ENCODE results near the gene AGAP1. TPM values are rescaled to one million over a fixed set of nuclear protein-coding genes. Genes with fewer than 3 reads are reported as not detected.
A peak's percentile ranks its signal among the peaks of the same experiment; 100 is the strongest.

Gene AGAP1
- total and polyA plus RNA-seq, 9 donors: 5.7 to 32.2 (median 20.2) TPM

GRCh38 chr2:235774153-235774870 lies 280.5 kb downstream of the AGAP1 start:
- no peak for DNase-seq
- Histone ChIP-seq H3K4me1 (ENCODE audit: insufficient read depth) (no peaks in the 10 kb centered on the region), H3K36me3 (no peaks in the 10 kb centered on the region), H3K4me3 (no peak overlapping the region), H3K27me3 (no peaks in the 10 kb centered on the region), H3K27ac (no peak overlapping the region), H3K9me3 (no peaks in the 10 kb centered on the region)
- intact Hi-C loops (cut with DNase I): no loop called here
- no peak for TF ChIP-seq EP300 (IDR thresholded peaks at IDR 0.05)
- TF ChIP-seq, protein P1, sequence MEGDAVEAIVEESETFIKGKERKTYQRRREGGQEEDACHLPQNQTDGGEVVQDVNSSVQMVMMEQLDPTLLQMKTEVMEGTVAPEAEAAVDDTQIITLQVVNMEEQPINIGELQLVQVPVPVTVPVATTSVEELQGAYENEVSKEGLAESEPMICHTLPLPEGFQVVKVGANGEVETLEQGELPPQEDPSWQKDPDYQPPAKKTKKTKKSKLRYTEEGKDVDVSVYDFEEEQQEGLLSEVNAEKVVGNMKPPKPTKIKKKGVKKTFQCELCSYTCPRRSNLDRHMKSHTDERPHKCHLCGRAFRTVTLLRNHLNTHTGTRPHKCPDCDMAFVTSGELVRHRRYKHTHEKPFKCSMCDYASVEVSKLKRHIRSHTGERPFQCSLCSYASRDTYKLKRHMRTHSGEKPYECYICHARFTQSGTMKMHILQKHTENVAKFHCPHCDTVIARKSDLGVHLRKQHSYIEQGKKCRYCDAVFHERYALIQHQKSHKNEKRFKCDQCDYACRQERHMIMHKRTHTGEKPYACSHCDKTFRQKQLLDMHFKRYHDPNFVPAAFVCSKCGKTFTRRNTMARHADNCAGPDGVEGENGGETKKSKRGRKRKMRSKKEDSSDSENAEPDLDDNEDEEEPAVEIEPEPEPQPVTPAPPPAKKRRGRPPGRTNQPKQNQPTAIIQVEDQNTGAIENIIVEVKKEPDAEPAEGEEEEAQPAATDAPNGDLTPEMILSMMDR (IDR thresholded peaks at IDR 0.05): no peak
- no peak for TF ChIP-seq POLR2A (IDR thresholded peaks at IDR 0.05)
- WGBS, 3 donors: 89 to 92% (median 91%) methylated on average over 15 of the region's 15 CpGs

- 91 to 92% (median 92%) methylated on average over 14 of the region's 14 CpGs for WGBS, 3 donors
- H3K4me1 ChIP-seq (ENCODE audit: insufficient read depth): no peaks in the 10 kb centered on the region
- no peak overlapping the region for H3K27ac ChIP-seq
- no peak for DNase-seq
- intact Hi-C loops (cut with DNase I): loop anchor here in 2 of 4 donors (5.0 kb wide), 1 partner anchor 406 kb away; no protein-coding TSS in a partner anchor
- no peaks in the 10 kb centered on the region for H3K36me3 ChIP-seq
- H3K9me3 ChIP-seq: no peaks in the 10 kb centered on the region
- H3K27me3 ChIP-seq: no peaks in the 10 kb centered on the region
- TF ChIP-seq POLR2A (IDR thresholded peaks at IDR 0.05) (no peak), EP300 (IDR thresholded peaks at IDR 0.05) (no peak)
- TF ChIP-seq, protein P1 (IDR thresholded peaks at IDR 0.05): no peak
- no peak overlapping the region for H3K4me3 ChIP-seq
Measured at GRCh38 chr2:235776531-235776930, 282.7 kb downstream of the AGAP1 start.

- Histone ChIP-seq H3K4me1 (ENCODE audit: insufficient read depth) (no peaks in the 10 kb centered on the region), H3K27me3 (no peaks in the 10 kb centered on the region), H3K4me3 (no peak overlapping the region), H3K9me3 (no peaks in the 10 kb centered on the region), H3K36me3 (no peaks in the 10 kb centered on the region), H3K27ac (no peak overlapping the region)
- peak; percentile 53 to 80 (median 75) for DNase-seq
- intact Hi-C loops (cut with DNase I): loop anchor here in 2 of 4 donors (5.0 kb wide), 1 partner anchor 403 kb away; no protein-coding TSS in a partner anchor
- TF ChIP-seq, protein P1 (IDR thresholded peaks at IDR 0.05): peak in 1 of 3 donors; percentile 41
- no peak for TF ChIP-seq POLR2A (IDR thresholded peaks at IDR 0.05)
- 36 to 43% (median 39%) methylated on average over 8 of the region's 8 CpGs for WGBS, 3 donors
Measured at GRCh38 chr2:235779444-235779896, 285.6 kb downstream of the AGAP1 start.

DNA sequence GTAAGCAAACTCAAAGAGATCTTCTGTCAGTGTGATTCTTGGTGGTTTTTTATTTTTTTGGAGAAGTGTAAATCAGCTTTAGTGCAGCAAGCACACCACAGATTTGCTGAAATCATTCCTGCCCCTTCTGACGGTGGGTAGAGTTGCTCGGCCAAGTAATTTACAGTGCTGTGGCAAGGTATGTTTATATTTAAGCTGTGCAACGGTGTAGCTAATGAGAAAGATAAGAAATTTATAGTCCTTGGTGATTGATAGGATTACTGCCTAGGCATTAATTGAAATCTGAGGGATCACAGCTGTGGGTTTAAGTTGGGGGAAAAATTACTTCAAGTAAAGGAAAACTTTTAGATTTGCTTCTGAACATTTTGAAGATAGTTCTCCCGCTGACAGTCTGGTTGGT lies 286.6 kb downstream of the AGAP1 start:
- no peak for DNase-seq
- TF ChIP-seq, protein P1 (IDR thresholded peaks at IDR 0.05): no peak
- no peak for TF ChIP-seq POLR2A (IDR thresholded peaks at IDR 0.05)
- TF ChIP-seq EP300 (IDR thresholded peaks at IDR 0.05): no peak
- intact Hi-C loops (cut with DNase I): loop anchor here in 1 of 4 donors (5.0 kb wide), 1 partner anchor 392 kb away; no protein-coding TSS in a partner anchor
- no peaks in the 10 kb centered on the region for H3K4me1 ChIP-seq (ENCODE audit: insufficient read depth)
- 90% methylated on average over 4 of the region's 4 CpGs for WGBS, 3 donors
- no peaks in the 10 kb centered on the region for H3K27me3 ChIP-seq
- no peak overlapping the region for H3K4me3 ChIP-seq
- H3K27ac ChIP-seq: no peak overlapping the region
- no peaks in the 10 kb centered on the region for H3K36me3 ChIP-seq
- no peaks in the 10 kb centered on the region for H3K9me3 ChIP-seq
